ENCODE results near the gene ADGRV1.
"Not testable (repeated sequence)": the region's sequence is repeated elsewhere in the genome, so short reads cannot be mapped to it uniquely, and the experiment has no call there.

The ADGRV1 gene

DNA sequence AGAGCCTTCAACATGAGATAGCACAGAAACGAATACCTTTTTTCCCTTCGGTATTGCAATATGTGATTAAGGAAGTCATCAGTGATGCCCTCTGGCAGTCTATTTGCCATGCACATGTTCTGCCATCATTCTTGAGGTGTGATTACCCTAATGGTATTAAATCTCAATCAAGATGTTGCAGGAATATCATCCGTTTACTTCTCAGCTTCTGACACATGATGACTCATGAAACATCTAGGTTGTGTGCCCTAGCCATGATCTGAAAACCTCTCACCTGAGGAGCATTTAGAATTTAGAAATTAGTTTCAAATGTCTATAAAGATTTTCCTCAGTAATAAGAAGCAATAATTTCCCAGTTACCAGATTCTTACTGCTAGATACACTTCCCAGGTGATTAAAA, 209.1 kb downstream of the ADGRV1 start:
- no peak overlapping the region for H3K27ac ChIP-seq (ENCODE audit: low read depth, low read length)
- TF ChIP-seq EZH2phosphoT487 (IDR thresholded peaks at IDR 0.05; ENCODE audit: borderline replicate concordance, low read length) (no peak), CTCF (IDR thresholded peaks at IDR 0.05; ENCODE audit: low read depth, low read length, poor library complexity, severe bottlenecking) (no peak)
- H3K4me2 ChIP-seq (ENCODE audit: low read length) = no peak overlapping the region
- H3K4me1 ChIP-seq (ENCODE audit: control insufficient read depth, low read length) = no peaks in the 10 kb centered on the region
- H4K20me1 ChIP-seq (ENCODE audit: control insufficient read depth, insufficient read depth, low read depth, low read length) = no peaks in the 10 kb centered on the region
- no peaks in the 10 kb centered on the region for H3K79me2 ChIP-seq (ENCODE audit: control insufficient read depth, low read length)
- no peaks in the 10 kb centered on the region for H3F3A ChIP-seq (ENCODE audit: control insufficient read depth, insufficient read depth)
- H3K9me2 ChIP-seq (replicated peaks; ENCODE audit: control insufficient read depth, low read length) = no peaks in the 10 kb centered on the region
- no peaks in the 10 kb centered on the region for H3K27me3 ChIP-seq (ENCODE audit: control insufficient read depth, low read length)
- no peaks in the 10 kb centered on the region for H3K9me3 ChIP-seq (ENCODE audit: control insufficient read depth, insufficient read depth, low read length)
- H3K4me3 ChIP-seq (ENCODE audit: low read length) = no peak overlapping the region
- no peaks in the 10 kb centered on the region for H3K36me3 ChIP-seq (ENCODE audit: control insufficient read depth, low read length)

DNA sequence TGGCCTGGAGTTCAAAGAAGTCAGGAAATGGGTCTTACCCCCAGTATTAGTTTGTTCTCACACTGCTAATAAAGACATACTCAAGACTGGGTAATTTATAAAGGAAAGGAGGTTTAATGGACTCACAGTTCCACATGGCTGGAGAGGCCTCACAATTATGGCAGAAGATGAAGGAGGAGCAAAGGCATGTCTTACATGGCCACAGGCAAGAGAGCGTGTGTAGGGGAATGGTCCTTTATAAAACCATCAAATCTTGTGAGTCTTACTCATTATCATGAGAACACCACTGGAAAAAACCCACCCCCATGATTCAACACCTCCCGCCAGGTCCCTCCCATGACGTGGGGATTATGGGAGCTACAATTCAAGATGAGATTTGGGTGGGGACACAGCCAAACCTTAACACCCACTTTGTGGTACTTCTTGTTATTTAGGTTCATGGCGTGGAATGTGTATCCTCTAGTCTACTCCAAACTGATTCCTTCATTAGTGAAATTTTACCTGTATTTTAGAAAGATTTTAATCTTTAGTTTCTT, 211.5 kb downstream of the ADGRV1 start:
- not testable (repeated sequence) for H3K27ac ChIP-seq (ENCODE audit: low read depth, low read length); H3F3A ChIP-seq (ENCODE audit: control insufficient read depth, insufficient read depth); H3K9me2 ChIP-seq (replicated peaks; ENCODE audit: control insufficient read depth, low read length); H3K4me3 ChIP-seq (ENCODE audit: low read length); H3K9me3 ChIP-seq (ENCODE audit: control insufficient read depth, insufficient read depth, low read length); H3K36me3 ChIP-seq (ENCODE audit: control insufficient read depth, low read length); H3K4me2 ChIP-seq (ENCODE audit: low read length); H3K4me1 ChIP-seq (ENCODE audit: control insufficient read depth, low read length); H3K79me2 ChIP-seq (ENCODE audit: control insufficient read depth, low read length); H4K20me1 ChIP-seq (ENCODE audit: control insufficient read depth, insufficient read depth, low read depth, low read length); H3K27me3 ChIP-seq (ENCODE audit: control insufficient read depth, low read length)

DNA sequence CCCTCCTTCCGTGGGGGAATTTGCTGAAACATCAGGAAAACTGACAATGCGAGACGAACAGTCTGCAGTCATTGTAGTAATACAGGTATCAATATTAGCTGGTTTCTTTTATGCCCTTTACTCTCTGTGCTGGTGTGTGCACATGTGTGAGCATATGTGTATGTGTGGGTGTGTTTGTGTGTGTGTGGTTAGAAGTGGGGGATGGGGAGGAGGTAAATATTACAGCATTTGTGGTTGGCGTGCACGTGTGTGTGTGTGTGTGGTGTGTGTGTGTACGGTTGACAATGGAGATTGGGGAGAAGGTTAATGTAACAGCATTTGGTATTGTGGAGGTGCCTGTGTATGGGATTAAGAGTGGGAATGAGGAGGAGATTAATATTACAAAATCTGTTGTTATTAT, 219.4 kb downstream of the ADGRV1 start:
- Histone ChIP-seq H3K4me3 (ENCODE audit: low read length) (no peak overlapping the region), H3K27ac (ENCODE audit: low read depth, low read length) (no peak overlapping the region), H3K4me2 (ENCODE audit: low read length) (no peak overlapping the region), H3K9me3 (ENCODE audit: control insufficient read depth, insufficient read depth, low read length) (no peaks in the 10 kb centered on the region), H3K79me2 (ENCODE audit: control insufficient read depth, low read length) (no peaks in the 10 kb centered on the region), H3K27me3 (ENCODE audit: control insufficient read depth, low read length) (peaks cover 2% of the 10 kb centered on the region; the same call in 1 of the 2 replicates), H3K36me3 (ENCODE audit: control insufficient read depth, low read length) (no peaks in the 10 kb centered on the region), H3K9me2 (replicated peaks; ENCODE audit: control insufficient read depth, low read length) (no peaks in the 10 kb centered on the region), H3F3A (ENCODE audit: control insufficient read depth, insufficient read depth) (no peaks in the 10 kb centered on the region), H3K4me1 (ENCODE audit: control insufficient read depth, low read length) (no peaks in the 10 kb centered on the region), H4K20me1 (ENCODE audit: control insufficient read depth, insufficient read depth, low read depth, low read length) (no peaks in the 10 kb centered on the region)
- TF ChIP-seq CTCF (IDR thresholded peaks at IDR 0.05; ENCODE audit: low read depth, low read length, poor library complexity, severe bottlenecking) = no peak
- TF ChIP-seq EZH2phosphoT487 (IDR thresholded peaks at IDR 0.05; ENCODE audit: borderline replicate concordance, low read length) = no peak

DNA sequence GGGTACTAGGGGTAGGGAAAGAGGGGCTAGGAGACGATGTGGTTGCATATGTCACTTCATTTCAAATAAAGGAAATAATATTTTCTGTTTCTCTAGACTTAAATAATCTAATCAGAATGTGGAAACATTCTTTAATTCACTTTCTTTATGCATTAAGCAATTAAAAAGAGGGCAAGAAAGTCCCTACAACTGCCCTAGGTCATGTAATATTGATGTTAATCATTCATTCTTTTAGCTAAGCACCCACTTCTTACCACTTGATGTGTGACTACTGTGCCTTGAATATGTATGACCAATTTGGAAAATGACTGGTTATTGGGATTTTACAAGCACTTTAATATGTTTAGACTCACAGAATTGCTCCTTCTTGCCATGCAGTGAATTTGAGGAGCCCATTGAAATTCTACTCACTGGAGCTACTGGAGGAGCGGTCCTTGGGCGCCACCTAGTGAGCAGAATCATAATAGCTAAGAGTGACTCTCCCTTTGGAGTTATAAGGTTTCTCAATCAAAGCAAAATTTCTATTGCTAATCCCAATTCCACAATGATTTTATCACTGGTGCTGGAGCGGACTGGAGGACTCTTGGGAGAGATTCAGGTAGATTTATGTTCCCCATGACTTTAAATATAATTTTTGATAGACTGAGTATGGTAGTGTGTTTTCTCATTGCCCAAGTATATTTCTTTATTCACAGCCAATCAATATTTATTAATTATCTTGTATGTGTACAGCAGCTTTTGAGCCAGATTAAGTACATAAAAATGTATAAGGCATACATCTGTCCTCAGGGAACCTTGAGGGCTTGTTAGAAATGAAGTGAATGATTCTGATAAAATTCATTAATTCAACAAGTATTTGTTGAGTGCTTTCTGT, 225.1 kb downstream of the ADGRV1 start:
- Histone ChIP-seq H3F3A (ENCODE audit: control insufficient read depth, insufficient read depth) (no peaks in the 10 kb centered on the region), H3K4me1 (ENCODE audit: control insufficient read depth, low read length) (no peaks in the 10 kb centered on the region), H3K4me3 (ENCODE audit: low read length) (no peak overlapping the region), H3K27ac (ENCODE audit: low read depth, low read length) (no peak overlapping the region), H3K4me2 (ENCODE audit: low read length) (no peak overlapping the region), H3K36me3 (ENCODE audit: control insufficient read depth, low read length) (no peaks in the 10 kb centered on the region), H3K9me3 (ENCODE audit: control insufficient read depth, insufficient read depth, low read length) (no peaks in the 10 kb centered on the region), H3K9me2 (replicated peaks; ENCODE audit: control insufficient read depth, low read length) (no peaks in the 10 kb centered on the region), H3K79me2 (ENCODE audit: control insufficient read depth, low read length) (no peaks in the 10 kb centered on the region), H4K20me1 (ENCODE audit: control insufficient read depth, insufficient read depth, low read depth, low read length) (no peaks in the 10 kb centered on the region), H3K27me3 (ENCODE audit: control insufficient read depth, low read length) (peaks cover 3% of the 10 kb centered on the region; the same call in 1 of the 2 replicates)
- TF ChIP-seq EZH2phosphoT487 (IDR thresholded peaks at IDR 0.05; ENCODE audit: borderline replicate concordance, low read length) (no peak), CTCF (IDR thresholded peaks at IDR 0.05; ENCODE audit: low read depth, low read length, poor library complexity, severe bottlenecking) (peak; percentile 79)

All from DOHH2 (cell line).